AG04450 (cell line): ENCODE results near the gene POMC. TPM values are rescaled to one million over a fixed set of nuclear protein-coding genes. Genes with fewer than 3 reads are reported as not detected.

ENCODE experiments used
- CTCF ChIA-PET: fragments of 300-600, 350-600 bp; formaldehyde crosslinking; extraction: SDS; loops from one replicate; lab custom pipeline; 2022; ENCODE audit warnings: antibody characterized with exemption, inconsistent platforms; lab: Charles Lee
- POLR2A ChIA-PET: fragments of 350-600 bp; formaldehyde crosslinking; extraction: SDS; loops from one replicate; lab custom pipeline; 2021; ENCODE audit warnings: antibody characterized with exemption, inconsistent platforms; lab: Yijun Ruan, JAX
- DNase-seq: peaks from one replicate; pipeline ENCODE4 v3.0.0-alpha.2; 2011; ENCODE audit warnings: low read depth, low spot score
- H3K27ac ChIP-seq: one replicate; pipeline ENCODE4 v1.5.1; 2012; ENCODE audit warnings: low read depth, low read length, control low read depth
- H3K27me3 ChIP-seq: one replicate; pipeline ENCODE4 v1.6.0; 2012; ENCODE audit warnings: low read length; ENCODE audit not compliant: control insufficient read depth, insufficient read depth
- H3K4me3 ChIP-seq: 2 replicates; pipeline ENCODE4 v1.5.1; 2011; ENCODE audit warnings: mild to moderate bottlenecking, low read depth, low read length, control low read depth
- H3K9me3 ChIP-seq: 2 replicates; pipeline ENCODE4 v1.5.1; 2012; ENCODE audit warnings: low read length; ENCODE audit not compliant: control insufficient read depth, insufficient read depth
- CTCF ChIP-seq: IDR thresholded peaks from 2 replicates; pipeline ENCODE4 v1.5.1; 2011; ENCODE audit warnings: low read depth, low read length, control low read depth, inconsistent platforms
- polyA plus RNA-seq: library from polyadenylated mRNA; depleted of rRNA; stranded (reverse); fragments of >200 nt; gene quantifications from 2 replicates; pipeline ENCODE4 v1.2.3, GENCODE V29; 2011; rRNA removed

Gene POMC
- polyA plus RNA-seq, 1 experiment, result not detected

- Histone ChIP-seq H3K9me3 (no peaks in the 10 kb centered on the region), H3K27ac (no peak overlapping the region), H3K27me3 (peaks cover 5% of the 10 kb centered on the region), H3K4me3 (no peak overlapping the region)
- DNase-seq, result no peak
- POLR2A ChIA-PET, result no interaction called here
- CTCF ChIA-PET, result no interaction called here
- no peak for TF ChIP-seq CTCF
These were observed 56.3 kb downstream of the POMC start for GRCh38 chr2:25112113-25112512.

Other genes with a start within 250 kb of the POMC start
- gene ADCY3, start 248.3 kb downstream of the POMC start, polyA plus RNA-seq, result 29.6 and 41.1 TPM in 2 replicates
- gene DNAJC27, start 196.6 kb downstream of the POMC start, polyA plus RNA-seq, result 3.5 and 4.1 TPM in 2 replicates
- gene EFR3B, start 126.5 kb downstream of the POMC start, polyA plus RNA-seq, result 0.09 and 0.14 TPM in 2 replicates
- 4.1 and 6.8 TPM in 2 replicates for gene DNMT3A, start 173.3 kb upstream of the POMC start, polyA plus RNA-seq